ENCODE data around the gene SEMA3A. TPM values are rescaled to one million over a fixed set of nuclear protein-coding genes. Genes with fewer than 3 reads are reported as not detected.

The SEMA3A gene
- total RNA-seq, 4 donors from 2014 or later: 2.9 to 42.5 (median 25.7) TPM

- TF ChIP-seq, protein P1, sequence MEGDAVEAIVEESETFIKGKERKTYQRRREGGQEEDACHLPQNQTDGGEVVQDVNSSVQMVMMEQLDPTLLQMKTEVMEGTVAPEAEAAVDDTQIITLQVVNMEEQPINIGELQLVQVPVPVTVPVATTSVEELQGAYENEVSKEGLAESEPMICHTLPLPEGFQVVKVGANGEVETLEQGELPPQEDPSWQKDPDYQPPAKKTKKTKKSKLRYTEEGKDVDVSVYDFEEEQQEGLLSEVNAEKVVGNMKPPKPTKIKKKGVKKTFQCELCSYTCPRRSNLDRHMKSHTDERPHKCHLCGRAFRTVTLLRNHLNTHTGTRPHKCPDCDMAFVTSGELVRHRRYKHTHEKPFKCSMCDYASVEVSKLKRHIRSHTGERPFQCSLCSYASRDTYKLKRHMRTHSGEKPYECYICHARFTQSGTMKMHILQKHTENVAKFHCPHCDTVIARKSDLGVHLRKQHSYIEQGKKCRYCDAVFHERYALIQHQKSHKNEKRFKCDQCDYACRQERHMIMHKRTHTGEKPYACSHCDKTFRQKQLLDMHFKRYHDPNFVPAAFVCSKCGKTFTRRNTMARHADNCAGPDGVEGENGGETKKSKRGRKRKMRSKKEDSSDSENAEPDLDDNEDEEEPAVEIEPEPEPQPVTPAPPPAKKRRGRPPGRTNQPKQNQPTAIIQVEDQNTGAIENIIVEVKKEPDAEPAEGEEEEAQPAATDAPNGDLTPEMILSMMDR (IDR thresholded peaks at IDR 0.05; ENCODE audit: low read depth): no peak
Observed at GRCh38 chr7:84069999-84070500, 124.5 kb downstream of the SEMA3A start.

- TF ChIP-seq, protein P1 (IDR thresholded peaks at IDR 0.05; ENCODE audit: low read depth): no peak
Observed at GRCh38 chr7:84069033-84069432, 125.6 kb downstream of the SEMA3A start.

DNA sequence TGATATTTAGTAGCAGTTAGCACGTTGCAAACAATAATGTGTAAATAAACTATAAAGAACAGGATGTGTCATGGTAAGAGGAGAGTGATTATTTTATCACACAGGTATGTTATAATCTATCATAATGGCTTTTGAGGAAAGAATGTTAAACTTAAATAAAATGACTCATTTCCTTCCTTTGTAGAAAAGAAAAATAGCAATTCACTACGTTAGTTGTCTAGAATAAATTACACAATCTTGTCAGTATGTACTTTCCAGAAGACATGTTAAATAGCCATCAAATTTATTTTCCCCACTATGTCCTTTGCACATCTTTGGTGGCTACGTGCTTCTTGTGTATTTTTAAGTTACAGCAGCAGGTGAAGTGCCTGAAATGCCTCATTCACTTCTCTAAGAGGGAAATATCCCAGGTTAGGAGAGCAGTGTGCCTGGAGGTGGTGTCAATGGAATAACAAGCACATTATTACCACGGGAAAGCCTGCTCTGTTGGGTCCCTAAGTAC is 133.8 kb downstream of the SEMA3A start:
- TF ChIP-seq, protein P1 (IDR thresholded peaks at IDR 0.05; ENCODE audit: low read depth): no peak

- TF ChIP-seq, protein P1 (IDR thresholded peaks at IDR 0.05; ENCODE audit: low read depth): no peak
Observed at GRCh38 chr7:84060000-84060399, 134.6 kb downstream of the SEMA3A start.

- TF ChIP-seq, protein P1 (IDR thresholded peaks at IDR 0.05; ENCODE audit: low read depth): no peak
Observed at GRCh38 chr7:84058311-84059076, 136.1 kb downstream of the SEMA3A start.

DNA sequence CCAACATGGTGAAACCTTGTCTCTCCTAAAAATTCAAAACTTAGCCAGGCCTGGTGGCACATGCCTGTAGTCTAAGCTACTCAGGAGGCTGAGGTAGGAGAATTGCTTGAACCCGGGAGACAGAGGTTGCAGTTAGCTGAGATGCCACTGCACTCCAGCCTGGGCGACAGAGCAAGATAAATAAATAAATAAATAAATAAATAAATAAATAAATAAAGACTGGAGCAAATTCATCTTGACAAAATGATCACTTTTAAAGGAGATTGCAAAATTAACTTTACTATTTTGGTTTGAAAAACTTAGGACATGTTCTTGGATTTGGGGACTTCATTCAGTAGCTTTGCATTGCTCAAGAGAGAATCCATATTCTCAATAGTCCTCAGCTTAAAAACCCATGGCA is 137.0 kb downstream of the SEMA3A start:
- TF ChIP-seq, protein P1 (IDR thresholded peaks at IDR 0.05; ENCODE audit: low read depth): no peak

- TF ChIP-seq, protein P1 (IDR thresholded peaks at IDR 0.05; ENCODE audit: low read depth): no peak
Observed at GRCh38 chr7:84055904-84056605, 138.5 kb downstream of the SEMA3A start.
